GF-D8 (cell line): Measurements from ENCODE around the gene CCDC124.

Experiments
- DNase-seq: peaks from one replicate; lab custom pipeline; 2025; lab: John Stamatoyannopoulos, UW

CCDC124 gene

DNA sequence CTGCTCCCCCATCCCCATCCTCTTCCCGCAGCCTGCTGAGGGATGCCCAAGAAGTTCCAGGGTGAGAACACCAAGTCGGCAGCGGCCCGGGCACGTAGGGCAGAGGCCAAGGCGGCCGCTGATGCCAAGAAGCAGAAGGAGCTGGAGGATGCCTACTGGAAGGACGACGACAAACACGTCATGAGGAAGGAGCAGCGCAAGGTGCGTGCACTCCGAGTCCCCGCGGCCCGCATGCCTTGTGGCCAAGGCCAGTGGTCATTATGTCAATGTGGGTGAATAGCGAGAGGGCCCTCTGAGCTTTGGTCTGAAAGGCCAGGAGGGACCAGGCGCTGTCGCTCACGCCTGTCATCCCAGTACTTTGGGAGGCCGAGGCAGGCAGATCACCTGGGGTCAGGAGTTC lies 3.6 kb downstream of the CCDC124 start:
- no peak for DNase-seq

DNA sequence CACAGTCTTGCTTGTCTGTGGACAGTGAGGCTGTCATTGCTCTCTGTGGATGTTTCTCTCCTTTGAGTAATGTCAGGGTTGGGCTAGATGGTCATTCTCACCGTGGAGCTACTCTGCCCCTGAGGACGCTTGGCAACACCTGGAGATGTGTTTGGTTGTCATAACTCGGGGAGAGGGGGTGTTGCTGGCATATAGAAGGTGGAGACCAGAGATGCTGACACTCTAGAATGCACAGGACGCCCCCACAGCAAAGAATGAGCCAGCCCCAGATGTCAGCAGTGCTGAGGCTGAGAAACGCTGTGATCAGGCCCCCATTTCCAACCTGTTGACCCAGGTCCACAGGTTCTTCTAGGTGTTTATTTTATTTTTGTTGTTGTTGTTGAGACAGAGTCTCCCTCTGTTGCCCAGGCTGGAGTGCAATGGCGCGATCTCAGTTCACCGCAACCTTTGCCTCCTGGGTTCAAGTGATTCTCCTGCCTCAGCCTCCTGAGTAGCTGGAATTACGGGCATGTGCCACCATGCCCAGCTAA lies 4.6 kb downstream of the CCDC124 start:
- DNase-seq = no peak

DNA sequence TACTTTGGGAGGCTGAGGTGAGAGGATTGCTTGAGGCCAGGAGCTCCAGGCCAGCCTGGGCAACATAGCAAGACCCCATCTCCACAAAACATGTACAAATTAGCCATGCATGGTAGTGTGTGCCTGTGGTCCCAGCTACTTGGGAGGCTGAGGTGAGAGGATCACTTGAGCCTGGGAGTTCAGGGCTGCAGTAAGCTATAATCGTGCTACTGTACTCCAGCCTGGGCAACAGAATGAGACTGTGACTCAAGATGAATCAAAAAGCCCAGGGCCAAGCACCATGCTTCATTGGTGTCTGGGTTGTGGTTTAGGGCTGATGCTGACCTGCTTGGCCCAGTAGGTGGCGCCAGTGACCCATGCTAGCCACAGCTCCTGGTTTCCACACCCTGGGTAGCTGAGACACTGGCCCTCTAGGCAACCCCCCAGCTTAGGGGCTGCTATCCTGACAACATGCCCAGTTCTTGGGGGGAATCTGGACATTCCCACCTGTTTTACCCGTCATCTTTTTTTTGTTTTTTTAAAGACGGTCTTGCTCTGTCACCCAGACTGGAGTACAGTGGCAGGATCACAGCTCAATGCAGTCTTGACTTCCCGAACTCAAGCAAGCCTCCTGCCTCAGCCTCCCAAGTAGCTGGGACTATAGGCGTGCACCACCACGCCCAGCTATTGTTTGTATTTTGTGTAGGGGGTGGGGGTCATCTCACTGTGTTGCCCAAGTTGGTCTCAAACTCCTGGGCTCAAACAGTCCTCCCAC lies 5.5 kb downstream of the CCDC124 start:
- DNase-seq = peak; percentile 20

DNA sequence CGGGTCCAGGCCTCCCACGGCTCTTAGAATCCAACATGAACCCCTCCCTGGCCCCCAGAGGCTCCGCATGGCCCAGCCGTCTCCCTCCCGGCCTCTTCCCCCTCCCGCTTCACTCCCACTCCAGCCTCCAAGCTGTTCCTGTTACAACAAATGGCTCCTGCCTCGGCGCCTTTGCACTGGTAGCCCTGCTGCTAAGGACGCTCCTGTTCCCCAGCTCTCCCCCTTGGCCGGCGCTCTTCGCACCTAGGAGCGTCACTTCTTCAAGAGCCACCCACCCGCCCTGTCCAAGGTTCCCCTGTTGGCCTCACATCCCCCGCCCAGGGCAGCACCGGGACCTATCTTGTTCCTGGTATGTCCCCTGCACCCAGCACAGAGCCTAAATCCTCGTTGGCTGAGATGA lies 9.4 kb downstream of the CCDC124 start:
- no peak for DNase-seq

DNA sequence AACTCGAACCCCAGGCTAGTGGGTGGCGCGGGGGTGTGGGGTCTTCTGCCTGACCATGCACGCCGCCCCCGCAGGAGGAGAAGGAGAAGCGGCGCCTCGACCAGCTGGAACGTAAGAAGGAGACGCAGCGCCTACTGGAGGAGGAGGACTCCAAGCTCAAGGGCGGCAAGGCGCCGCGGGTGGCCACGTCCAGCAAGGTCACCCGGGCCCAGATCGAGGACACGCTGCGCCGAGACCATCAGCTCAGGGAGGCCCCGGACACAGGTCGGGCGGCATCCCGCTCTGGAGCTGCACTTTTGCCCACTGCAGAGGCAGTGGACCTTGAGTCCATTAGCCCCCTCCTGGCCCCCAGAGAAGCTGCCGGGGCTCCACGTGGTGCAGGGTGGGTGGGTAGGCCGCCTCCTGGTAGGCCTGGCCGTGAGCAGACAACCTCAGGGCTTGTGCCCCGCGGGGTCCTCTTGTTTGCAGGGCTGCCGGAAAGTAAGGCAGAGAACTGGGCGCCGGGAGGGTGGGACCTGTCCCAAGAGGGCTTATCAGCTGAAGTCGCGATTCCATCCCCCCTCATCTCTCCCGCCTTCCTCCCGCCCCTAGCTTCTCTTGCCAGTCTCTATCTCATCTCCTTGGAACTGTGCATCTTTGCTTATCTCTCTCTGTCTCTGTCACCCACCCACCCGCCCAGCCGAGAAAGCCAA lies 9.9 kb downstream of the CCDC124 start:
- no peak for DNase-seq

DNA sequence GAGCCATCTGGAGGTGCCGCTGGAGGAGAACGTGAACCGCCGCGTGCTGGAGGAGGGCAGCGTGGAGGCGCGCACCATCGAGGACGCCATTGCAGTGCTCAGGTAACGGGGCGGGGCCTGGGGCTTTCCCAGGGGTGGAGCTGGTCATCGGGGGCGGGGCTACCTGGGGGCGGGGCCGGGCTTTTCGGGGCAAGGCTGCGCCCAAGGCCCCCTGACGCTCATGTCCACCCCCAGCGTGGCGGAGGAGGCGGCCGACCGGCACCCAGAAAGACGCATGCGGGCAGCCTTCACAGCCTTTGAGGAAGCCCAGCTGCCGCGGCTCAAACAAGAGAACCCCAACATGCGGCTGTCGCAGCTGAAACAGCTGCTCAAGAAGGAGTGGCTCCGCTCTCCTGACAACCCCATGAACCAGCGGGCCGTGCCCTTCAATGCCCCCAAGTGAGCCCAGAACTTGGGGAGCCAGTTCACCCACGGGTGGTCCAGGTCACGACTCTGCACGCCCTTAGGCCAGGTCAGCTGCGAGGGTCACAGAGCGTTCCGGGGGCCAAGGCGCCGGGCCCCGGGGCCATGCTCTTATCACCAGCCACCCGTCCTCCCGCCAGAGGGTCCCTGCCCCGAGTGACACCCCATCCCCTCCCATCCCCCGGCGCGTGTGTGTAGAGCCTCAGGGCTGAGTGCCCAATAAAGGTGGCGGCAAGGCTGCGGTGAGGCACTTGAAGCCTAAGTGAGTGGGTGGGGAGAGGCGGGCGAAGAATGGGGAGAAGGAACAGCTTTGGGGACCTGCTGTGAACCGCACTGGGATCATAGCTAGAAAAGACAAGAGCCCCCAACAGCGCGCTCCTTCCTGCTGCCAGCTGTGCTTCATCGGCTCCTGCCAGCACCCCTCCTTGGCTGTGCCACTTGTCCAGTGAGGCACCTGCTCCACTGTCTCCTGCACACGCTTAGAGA lies 10.7 kb downstream of the CCDC124 start:
- no peak for DNase-seq

DNA sequence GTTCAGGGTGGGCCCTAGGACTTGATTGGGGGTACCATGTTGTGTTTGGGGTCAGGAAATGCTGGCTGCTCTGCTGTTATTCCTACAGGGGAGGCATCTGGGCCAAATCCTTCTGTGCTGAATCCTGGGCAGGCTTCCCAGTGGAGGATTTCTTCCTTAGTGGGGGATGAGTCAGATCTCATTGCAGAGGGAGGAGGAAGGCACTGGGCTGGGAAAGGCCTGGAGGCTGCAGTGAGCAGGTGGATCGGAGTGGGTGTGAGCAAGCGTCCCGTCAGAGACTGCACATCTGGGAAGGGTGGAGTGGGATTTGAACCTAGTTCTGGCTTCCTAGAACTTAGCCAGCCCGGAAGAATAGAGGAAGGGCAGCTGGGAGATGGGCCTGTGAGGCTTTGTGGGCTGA lies 11.5 kb downstream of the CCDC124 start:
- no peak for DNase-seq

DNA sequence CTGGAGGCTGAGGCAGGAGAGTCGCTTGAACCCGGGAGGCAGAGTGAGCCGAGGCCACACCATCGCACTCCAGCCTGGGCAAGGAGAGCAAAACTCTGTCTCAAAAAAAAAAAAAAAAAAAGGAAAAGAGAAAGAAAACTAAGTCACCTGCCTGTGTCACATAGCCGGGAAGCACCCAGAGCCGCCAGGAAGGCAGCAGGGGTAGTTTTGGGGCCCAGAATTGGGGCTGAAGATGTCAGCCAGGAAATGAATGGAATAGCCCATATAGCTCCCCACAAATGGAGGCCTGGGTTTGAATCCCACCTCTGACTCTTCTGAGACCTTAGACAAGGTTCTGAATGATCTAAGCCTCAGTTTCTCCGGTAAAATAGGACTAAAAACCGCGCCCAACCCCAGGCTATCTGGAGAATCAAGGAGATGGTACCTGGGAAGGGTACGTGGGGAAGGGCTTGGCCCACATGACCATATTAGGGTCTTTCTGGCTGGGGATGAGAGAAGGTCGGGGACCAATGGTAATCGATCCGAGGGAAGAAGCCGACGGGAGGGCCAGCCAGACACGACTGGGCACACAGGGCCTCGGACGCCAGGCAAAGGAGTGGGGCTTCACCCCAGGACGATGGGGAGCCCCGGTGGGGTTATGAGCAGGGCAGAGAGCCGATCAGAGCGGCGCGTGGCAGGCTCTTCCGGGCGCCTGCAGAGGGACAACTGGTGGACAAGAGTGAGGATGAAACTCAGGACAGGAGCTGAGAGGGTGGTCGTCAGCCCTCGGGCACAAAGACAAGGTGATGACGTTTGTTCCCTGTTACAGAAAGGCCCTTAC lies 14.4 kb downstream of the CCDC124 start:
- no peak for DNase-seq

DNA sequence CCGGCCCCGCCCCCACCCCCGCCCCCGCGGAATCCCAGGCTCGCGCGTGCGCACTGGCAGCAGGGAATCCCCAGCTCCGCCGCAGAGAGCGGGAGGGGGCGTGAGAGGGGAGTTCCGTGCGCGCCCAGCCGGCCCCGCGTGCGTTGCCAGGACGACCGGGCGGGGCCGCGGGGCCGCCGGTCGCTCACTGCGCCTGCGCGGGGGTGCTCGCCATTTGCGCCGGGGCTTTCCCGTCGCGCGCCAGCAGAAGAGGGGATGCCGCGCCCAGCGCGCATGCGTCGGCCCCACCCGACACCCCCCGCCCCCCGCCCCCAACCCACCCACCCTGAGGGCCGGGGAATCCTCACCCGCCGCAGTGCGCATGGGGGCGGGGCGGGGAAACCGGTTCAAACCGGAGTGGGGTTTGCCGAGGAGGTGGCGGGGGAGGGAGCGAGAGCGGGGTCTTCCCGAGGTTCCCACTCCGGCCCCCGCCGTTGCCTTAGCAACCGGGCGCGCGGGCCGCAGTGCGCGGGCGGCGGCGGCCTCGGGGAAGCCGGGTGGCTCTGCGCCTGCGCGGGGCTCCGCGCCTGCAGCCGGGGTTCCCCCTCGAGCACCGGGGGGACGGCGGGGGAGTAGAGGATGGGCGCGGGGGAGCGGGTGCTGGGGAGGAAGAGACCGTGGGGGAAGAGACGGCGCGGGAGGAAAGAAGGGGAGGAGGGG lies 15.1 kb downstream of the CCDC124 start:
- DNase-seq = peak; percentile 80

DNA sequence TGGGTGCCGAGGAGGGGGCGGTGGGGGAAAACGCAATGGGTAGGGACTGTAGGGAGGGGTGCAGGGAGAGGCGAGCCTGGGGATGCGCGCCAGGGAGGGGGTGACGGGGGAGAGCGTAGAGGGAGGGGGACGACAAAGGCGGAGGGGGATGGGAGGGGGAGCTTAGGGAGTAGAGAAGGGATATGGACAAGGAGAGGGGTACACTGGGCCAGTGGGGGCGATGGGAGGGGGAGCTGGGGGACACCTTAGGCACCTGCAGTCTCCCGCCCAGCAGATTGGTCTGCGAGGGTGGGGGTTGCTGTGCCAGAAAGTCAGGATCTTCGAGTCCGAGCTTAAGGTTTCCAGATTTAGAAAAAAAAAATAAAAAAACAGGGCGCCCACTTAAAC lies 15.7 kb downstream of the CCDC124 start:
- no peak for DNase-seq

DNA sequence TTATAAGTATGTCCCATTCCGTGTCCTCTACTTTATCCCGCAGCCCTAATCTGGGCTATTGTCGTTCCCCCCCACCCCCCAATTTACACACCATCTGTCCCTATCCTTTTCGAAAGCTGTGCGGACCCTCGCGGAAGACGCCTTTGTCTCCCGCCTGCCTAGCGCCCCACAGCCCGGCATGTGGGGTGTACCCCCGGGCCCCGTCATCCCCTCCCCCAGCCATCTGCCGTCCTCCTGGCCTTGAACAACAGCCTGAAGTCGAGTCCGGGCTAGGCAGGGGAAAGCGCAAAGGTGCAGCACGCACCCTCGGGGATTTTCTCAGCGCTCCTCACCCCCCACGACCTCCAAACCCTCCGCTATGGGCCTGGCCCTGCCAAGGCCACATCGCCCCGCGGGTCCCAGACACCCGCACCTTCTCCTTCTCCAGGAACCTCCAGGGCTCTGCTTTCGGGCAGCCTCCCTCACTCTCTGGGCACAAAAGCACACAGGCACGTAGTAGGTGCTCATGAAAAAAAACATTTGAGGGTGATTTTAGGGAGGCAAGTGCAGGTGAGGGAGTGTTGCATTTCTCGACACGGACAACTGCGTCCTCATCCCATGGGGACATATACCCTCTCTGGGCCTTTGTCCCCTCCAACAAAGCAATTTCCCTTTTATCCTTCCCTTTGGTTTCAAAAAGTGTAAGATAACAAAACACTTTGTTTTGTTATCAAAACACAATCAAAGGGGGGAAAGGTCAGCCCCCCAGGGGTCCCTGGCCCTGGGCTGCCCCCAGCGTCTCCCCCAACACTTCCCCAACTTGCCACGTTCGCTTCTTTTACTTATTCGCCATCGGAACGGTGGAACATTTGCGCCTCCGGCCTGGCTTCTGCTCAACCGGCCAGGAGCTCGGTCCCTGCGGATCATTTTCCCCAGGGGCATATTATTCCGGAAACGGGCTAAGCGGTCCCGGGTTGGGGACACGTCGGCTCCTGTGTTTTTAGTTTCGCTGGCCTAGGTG lies 16.4 kb downstream of the CCDC124 start:
- DNase-seq = no peak

DNA sequence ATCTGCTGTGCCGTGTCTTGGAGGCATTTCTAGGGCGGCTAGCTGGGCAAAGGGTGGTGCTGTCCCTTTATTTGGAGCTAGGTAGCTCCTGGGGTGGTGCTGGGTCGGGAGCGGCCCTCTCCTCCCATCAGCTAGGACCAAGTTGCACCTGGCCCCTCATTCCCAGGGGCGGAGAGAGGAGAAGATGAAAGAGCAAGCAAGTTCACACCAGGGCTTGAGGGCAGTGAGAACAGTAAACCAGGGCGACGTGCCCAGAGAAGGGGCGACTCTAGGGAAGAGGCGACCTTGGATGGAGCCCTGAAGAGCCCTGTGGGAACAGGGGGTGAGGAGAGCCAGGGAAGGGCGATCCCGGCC lies 17.1 kb downstream of the CCDC124 start:
- no peak for DNase-seq

DNA sequence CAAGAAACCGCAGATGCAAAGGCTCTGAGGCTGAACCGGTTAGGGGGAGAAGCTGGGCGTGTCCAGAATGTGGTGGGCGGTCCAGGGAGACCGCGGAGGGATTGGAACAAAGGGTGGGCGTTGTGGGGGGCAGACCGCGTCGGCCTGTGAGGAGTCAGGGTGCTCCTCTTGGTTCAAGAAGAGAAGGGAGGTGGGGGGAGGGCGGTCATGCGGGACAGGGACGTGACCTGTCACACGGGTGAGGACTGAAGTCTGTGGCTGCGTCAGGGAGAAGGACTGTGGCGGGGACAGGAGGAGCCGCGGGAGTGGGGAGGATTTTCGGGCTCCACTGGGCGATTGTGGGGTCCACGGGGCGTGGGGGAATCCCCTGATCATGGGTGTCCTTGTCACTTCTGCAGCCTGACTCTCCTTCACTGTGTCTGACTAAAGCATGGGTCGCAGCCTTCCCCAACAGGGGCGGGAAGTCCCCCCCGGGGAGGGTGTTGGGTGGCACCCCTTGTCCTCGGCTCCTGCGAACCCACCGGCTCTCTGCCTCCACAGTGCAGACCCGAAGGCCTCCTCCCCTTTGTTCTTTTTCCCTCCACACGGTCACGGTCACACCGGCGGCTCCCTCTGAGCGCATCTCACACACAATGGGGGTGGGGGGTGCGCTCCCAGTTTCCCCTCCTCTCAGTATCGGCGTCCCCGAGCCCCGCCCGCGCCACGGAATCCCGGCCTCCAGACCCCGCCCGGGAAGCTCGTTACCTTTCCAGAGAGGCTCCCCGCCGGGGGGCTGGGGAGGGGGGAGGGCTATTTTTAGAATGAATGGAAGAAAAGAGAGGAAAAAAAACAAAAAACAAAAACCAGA lies 17.7 kb downstream of the CCDC124 start:
- no peak for DNase-seq

DNA sequence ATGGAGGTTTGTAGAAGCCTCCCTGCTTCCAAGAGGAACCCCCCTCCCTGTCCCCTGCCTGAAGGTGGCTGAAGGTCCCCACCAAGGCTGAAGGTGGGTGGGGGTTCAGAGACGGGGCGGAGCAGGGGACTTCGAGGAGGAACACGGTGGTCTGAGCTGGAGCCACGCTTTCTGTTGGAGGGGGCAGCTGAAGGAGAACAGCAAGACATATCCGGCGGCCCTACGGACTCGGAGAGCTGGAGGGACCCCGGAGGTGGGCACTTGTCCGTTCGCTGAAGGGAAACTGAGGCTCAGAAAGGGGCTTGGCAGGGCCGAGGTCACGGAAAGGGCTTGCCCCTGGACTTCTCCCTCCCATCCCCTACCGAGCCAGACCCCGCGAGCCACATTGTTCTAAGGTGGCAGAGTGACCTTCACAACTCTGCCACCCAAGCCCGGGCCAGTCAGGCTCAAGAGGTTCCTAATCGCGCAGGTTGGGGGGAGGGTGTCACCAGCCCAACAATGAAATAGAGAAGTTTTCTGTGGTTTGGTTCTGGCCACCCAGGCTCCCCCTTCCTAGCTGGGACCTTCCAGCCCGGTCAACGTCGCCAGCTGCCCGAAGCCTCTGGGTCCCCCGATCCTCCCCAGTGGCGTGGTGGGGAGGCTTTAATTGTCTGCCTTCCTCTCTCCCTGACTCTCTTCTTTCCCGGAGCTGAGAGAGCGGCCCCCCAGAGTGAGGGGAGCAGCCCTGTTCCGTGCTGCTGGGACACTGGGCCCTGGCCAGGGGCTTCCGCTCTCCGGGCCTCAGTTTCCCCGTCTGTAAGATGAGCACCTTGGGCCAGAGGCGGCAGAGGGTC lies 18.6 kb downstream of the CCDC124 start:
- DNase-seq = no peak

DNA sequence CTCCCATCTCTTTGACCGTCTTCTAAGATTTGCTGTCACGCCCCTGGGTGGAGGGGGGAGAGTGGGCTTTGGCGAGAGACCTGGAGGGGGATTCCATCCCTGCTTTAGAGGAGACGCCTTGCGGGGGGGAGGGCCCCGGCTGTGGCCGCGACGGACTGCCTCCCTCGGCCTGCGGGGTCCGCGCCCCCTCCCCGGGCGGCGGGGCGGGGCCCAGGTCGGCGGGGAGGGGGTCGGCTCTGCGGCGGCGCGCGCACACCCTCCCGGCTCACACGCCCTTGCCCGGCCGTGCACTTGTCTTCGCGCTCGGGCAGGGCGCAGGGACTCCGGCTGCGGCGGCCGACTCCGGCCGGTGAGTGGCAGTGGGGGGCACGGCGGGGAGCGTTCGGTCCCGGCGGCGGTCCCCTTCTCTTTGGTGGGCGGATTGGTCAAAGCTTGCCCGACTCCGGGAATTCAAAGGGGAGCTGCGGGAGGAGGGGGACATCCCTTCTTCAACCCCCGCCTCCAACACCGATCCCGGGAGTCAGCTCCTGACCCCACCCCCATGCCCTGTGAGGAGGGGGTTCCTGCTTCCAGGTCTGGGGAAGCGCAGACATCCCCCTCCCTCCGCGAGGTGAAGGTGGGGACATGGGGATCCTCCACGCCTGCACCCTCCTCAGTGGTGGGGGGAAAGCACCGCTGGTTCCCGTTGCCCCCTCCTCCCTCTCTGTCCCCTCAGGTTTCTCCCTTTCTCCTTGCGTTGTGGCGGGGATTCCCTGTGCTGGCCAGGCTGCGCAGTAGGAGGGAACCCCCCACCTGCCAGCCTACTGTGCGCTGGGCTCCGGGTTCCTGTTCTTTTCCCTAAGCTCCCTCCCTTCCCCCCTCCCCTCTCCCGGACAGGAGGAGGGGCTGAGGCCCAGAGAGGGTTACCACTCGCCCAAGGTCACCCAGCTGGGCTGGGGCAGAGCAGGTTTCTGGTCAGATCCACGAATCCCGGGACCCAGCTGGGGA lies 19.5 kb downstream of the CCDC124 start:
- no peak for DNase-seq

DNA sequence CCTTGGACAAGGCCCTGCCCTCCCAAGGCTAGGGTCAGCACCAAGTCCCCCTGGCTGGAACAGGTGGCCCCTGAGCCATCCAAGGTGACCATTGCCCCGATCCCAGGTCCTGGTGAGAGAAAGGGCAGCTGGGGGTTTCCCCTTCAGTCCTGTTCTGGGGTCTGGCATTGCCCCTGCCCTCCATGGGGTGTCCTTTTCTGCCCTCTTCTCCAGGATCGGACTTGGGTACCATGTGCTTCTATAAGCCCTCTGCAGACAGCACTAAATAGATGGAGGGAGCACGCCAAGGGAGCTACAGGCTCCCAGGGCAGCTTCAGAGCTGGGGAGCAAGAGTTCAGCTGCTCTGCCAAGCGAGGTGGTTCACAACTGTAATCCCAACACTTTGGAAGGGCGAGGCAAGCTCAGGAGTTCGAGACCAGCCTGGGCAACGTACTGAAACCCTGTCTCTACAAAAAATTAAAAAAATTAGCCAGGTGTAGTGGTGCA lies 20.5 kb downstream of the CCDC124 start:
- DNase-seq = no peak
